Measurements from ENCODE around the gene SH3BP2.

DNA sequence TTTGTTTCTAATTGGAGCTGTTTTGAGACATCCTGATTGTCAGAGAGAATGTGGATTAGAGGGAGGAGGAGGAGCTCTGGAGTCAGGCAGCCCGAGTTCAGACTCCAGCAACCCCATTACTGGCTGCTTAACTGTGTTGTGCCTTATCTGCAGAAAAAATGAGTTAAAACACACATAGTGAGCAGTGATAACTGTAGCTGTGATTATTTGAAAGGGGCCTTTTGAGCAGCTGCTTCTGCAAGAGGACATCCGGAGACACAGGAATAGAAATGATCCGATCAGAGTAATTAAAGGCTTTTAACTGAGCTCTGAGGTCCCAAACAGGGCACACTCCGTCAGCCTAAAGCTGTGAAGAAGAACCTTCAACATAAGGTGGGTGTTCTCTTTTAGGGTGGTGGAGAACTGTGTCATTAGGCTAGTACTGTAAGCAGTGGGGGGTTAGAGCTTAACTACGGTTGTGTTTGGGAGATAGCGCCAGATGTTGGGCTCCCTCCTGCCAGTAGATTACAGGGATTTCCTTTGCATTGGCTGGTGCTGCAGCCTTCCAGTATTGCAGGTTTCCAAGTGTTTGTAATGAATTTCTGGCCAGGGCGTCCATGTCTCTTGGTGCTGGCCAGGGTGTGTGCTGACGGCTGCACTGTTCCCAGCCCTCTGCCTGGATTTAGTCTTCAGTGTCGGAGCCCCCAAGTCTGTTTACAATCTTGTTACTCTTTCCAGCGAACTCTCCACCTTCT, 75.0 kb downstream of the SH3BP2 start:
- TF ChIP-seq, protein P1, sequence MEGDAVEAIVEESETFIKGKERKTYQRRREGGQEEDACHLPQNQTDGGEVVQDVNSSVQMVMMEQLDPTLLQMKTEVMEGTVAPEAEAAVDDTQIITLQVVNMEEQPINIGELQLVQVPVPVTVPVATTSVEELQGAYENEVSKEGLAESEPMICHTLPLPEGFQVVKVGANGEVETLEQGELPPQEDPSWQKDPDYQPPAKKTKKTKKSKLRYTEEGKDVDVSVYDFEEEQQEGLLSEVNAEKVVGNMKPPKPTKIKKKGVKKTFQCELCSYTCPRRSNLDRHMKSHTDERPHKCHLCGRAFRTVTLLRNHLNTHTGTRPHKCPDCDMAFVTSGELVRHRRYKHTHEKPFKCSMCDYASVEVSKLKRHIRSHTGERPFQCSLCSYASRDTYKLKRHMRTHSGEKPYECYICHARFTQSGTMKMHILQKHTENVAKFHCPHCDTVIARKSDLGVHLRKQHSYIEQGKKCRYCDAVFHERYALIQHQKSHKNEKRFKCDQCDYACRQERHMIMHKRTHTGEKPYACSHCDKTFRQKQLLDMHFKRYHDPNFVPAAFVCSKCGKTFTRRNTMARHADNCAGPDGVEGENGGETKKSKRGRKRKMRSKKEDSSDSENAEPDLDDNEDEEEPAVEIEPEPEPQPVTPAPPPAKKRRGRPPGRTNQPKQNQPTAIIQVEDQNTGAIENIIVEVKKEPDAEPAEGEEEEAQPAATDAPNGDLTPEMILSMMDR (IDR thresholded peaks at IDR 0.05; ENCODE audit: low read depth, low read length): no peak
- no peak for TF ChIP-seq MYC (IDR thresholded peaks at IDR 0.05; ENCODE audit: low read depth, low read length)

All from NB4 (cell line).